Keratinocyte (primary cell): ENCODE results near the gene CPN2. TPM values are rescaled to one million over a fixed set of nuclear protein-coding genes. Genes with fewer than 3 reads are reported as not detected.

ENCODE experiments used
- DNase-seq: peaks from one replicate; pipeline ENCODE4 v3.0.0-alpha.2; 2011; ENCODE audit warnings: low read depth, missing footprints, low spot score
- FAIRE-seq: peaks from 2 replicates; lab custom pipeline; 2011; peaks lifted over from hg19 to GRCh38; lab: Jason Lieb, UNC
- H2AFZ ChIP-seq: 2 replicates; pipeline ENCODE4 v1.6.0; 2012; ENCODE audit warnings: low read length, control low read depth, inconsistent platforms; ENCODE audit not compliant: control insufficient read depth
- H3K27ac ChIP-seq: 2 replicates; pipeline ENCODE4 v1.5.1; 2011; ENCODE audit warnings: low read length; ENCODE audit not compliant: control insufficient read depth, insufficient read depth
- H3K27me3 ChIP-seq: 3 replicates; pipeline ENCODE4 v1.6.0; 2011; ENCODE audit warnings: low read length; ENCODE audit not compliant: control insufficient read depth, insufficient read depth; ENCODE audit errors: extremely low read depth
- H3K36me3 ChIP-seq, 2 experiments: 2 replicates in 1 of 2; 3 replicates in 1 of 2; pipeline ENCODE4 v1.5.1; 2011; ENCODE audit warnings: low read length in 2 of 2, mild to moderate bottlenecking in 1 of 2; ENCODE audit not compliant: control insufficient read depth in 2 of 2, insufficient read depth in 2 of 2; ENCODE audit errors: extremely low read depth in 1 of 2
- H3K4me1 ChIP-seq: 3 replicates; pipeline ENCODE4 v1.5.1; 2011; ENCODE audit warnings: low read length; ENCODE audit not compliant: control insufficient read depth, insufficient read depth; ENCODE audit errors: extremely low read depth
- H3K4me2 ChIP-seq: 3 replicates; pipeline ENCODE4 v1.6.0; 2011; ENCODE audit warnings: low read depth, low read length; ENCODE audit not compliant: control insufficient read depth, insufficient read depth; ENCODE audit errors: extremely low read depth
- H3K4me3 ChIP-seq, 3 experiments: fragments of 200-600 bp in 1 of 3; sonication (generic) in 1 of 3; 2 replicates in 2 of 3; 3 replicates in 1 of 3; pipeline ENCODE4 v1.5.1; 2011 to 2016; ENCODE audit warnings: low read length in 3 of 3, mild to moderate bottlenecking in 3 of 3, control low read depth in 2 of 3, inconsistent platforms in 1 of 3, low read depth in 1 of 3, mixed read lengths in 1 of 3, mixed run types in 1 of 3, moderate library complexity in 1 of 3; ENCODE audit not compliant: control insufficient read depth in 2 of 3, insufficient read depth in 2 of 3; ENCODE audit errors: extremely low read depth in 1 of 3
- H3K79me2 ChIP-seq: 2 replicates; pipeline ENCODE4 v1.6.0; 2012; ENCODE audit warnings: low read length; ENCODE audit not compliant: control insufficient read depth, insufficient read depth
- H3K9ac ChIP-seq: 3 replicates; pipeline ENCODE4 v1.6.0; 2011; ENCODE audit warnings: low read length; ENCODE audit not compliant: control insufficient read depth, insufficient read depth; ENCODE audit errors: extremely low read depth
- H3K9me1 ChIP-seq: 3 replicates; pipeline ENCODE4 v1.6.0; 2011; ENCODE audit warnings: low read length; ENCODE audit not compliant: control insufficient read depth, insufficient read depth; ENCODE audit errors: extremely low read depth
- H3K9me3 ChIP-seq: 2 replicates; pipeline ENCODE4 v1.5.1; 2012; ENCODE audit warnings: low read depth, low read length; ENCODE audit not compliant: control insufficient read depth
- H4K20me1 ChIP-seq: 3 replicates; pipeline ENCODE4 v1.6.0; 2011; ENCODE audit warnings: low read length; ENCODE audit not compliant: control insufficient read depth, insufficient read depth; ENCODE audit errors: extremely low read depth
- CTCF ChIP-seq, 3 experiments: IDR thresholded peaks in 1 of 3; conservative IDR thresholded peaks in 1 of 3; optimal IDR thresholded peaks in 1 of 3; 2 replicates in 2 of 3; 3 replicates in 1 of 3; pipeline versions ENCODE3 to v1.5.1; 2011; ENCODE audit warnings: low read length in 3 of 3, mild to moderate bottlenecking in 3 of 3, moderate library complexity in 2 of 3, control low read depth in 1 of 3, inconsistent platforms in 1 of 3; ENCODE audit not compliant: insufficient read depth in 2 of 3; ENCODE audit errors: extremely low read depth in 1 of 3
- EZH2 ChIP-seq: IDR thresholded peaks from one replicate; pipeline ENCODE4 v1.6.1; 2012; ENCODE audit warnings: inconsistent platforms, mild to moderate bottlenecking, low read length, moderate library complexity
- dilution Hi-C: fragments of 300-500 bp; cut with MboI; formaldehyde crosslinking; loops from one replicate; pipeline ENCODE4 v1.7.0; 2020; ENCODE audit warnings: low sequenced_read_pairs; ENCODE audit not compliant: extremely low pct_ligation_motif_present
- polyA plus RNA-seq, 5 experiments: library from polyadenylated mRNA; depleted of rRNA in 3 of 5; stranded (reverse) in 3 of 5; stranded (forward) in 1 of 5; unstranded in 1 of 5; fragments of >200 nt; gene quantifications; 1 replicate in 1 of 5; 2 replicates in 3 of 5; 3 replicates in 1 of 5; pipeline versions ENCODE4 v1.2.1 to v1.2.3, GENCODE V29; 2011 to 2012; ENCODE audit warnings: missing spikeins in 2 of 5, low read depth in 1 of 5, low replicate concordance in 1 of 5

CPN2 gene
- polyA plus RNA-seq, 1 donor (not counting 4 experiments of a cell fraction or from before 2014, with no cell fraction given) = not detected

- dilution Hi-C loops = loop anchor here (25.0 kb wide), 2 partner anchors 152 to 552 kb away; no protein-coding TSS in a partner anchor
- Histone ChIP-seq H3K4me3 (no peak overlapping the region), H3K36me3 (no peaks in the 10 kb centered on the region), H4K20me1 (no peaks in the 10 kb centered on the region), H3K4me1 (peaks cover 32% of the 10 kb centered on the region), H3K9ac (peak overlapping the region; percentile 73), H3K27me3 (peaks cover 21% of the 10 kb centered on the region), H3K9me3 (peaks cover 5% of the 10 kb centered on the region), H3K4me2 (peak overlapping the region; percentile 97), H3K9me1 (no peaks in the 10 kb centered on the region), H3K27ac (no peak overlapping the region), H2AFZ (no peak overlapping the region), H3K79me2 (no peaks in the 10 kb centered on the region)
- DNase-seq = no peak
- TF ChIP-seq EZH2 (no peak), CTCF (optimal IDR thresholded peaks at IDR 0.05 in 1 of 3, IDR thresholded peaks at IDR 0.05 in 1 of 3, conservative IDR thresholded peaks at IDR 0.05 in 1 of 3; ENCODE audit: extremely low read depth in 1 of 3, insufficient read depth in 2 of 3, low read length in 3 of 3) (no peak)
- FAIRE-seq = no peak
Measured at GRCh38 chr3:194314388-194315068, 36.6 kb downstream of the CPN2 start.

GRCh38 chr3:194313560-194314387 is 37.4 kb downstream of the CPN2 start:
- FAIRE-seq (no peak), DNase-seq (no peak)
- dilution Hi-C loops = loop anchor here (25.0 kb wide), 2 partner anchors 151 to 551 kb away; no protein-coding TSS in a partner anchor
- peaks cover 21% of the 10 kb centered on the region for H3K27me3 ChIP-seq
- H3K4me2 ChIP-seq = no peak overlapping the region
- H3K4me1 ChIP-seq = peaks cover 36% of the 10 kb centered on the region
- no peak overlapping the region for H3K4me3 ChIP-seq
- H3K9me1 ChIP-seq = no peaks in the 10 kb centered on the region
- H4K20me1 ChIP-seq = no peaks in the 10 kb centered on the region
- peaks cover 4% of the 10 kb centered on the region for H3K9me3 ChIP-seq
- H3K79me2 ChIP-seq = no peaks in the 10 kb centered on the region
- no peak for TF ChIP-seq EZH2
- peak in 1 of 3 experiments; percentile 9 for TF ChIP-seq CTCF (optimal IDR thresholded peaks at IDR 0.05 in 1 of 3, IDR thresholded peaks at IDR 0.05 in 1 of 3, conservative IDR thresholded peaks at IDR 0.05 in 1 of 3; ENCODE audit: extremely low read depth in 1 of 3, insufficient read depth in 2 of 3, low read length in 3 of 3)
- no peak overlapping the region for H2AFZ ChIP-seq
- no peak overlapping the region for H3K9ac ChIP-seq
- H3K36me3 ChIP-seq = no peaks in the 10 kb centered on the region
- H3K27ac ChIP-seq = no peak overlapping the region
